DOHH2 (cell line): ENCODE results near the gene TTC27.

ENCODE experiments used
- H3F3A ChIP-seq: fragments of 200-600 bp; sonication (generic), shearing (Covaris generic); 2 replicates; pipeline ENCODE4 v1.6.0; 2016; ENCODE audit warnings: antibody characterized with exemption, mild to moderate bottlenecking; ENCODE audit not compliant: control insufficient read depth, insufficient read depth
- H3K27ac ChIP-seq: fragments of 200-600 bp; sonication (generic); 2 replicates; pipeline ENCODE4 v1.5.1; 2014; ENCODE audit warnings: low read depth, mild to moderate bottlenecking, low read length, moderate library complexity
- H3K27me3 ChIP-seq: fragments of 200-600 bp; sonication (generic); 2 replicates; pipeline ENCODE4 v1.6.1; 2014; ENCODE audit warnings: mild to moderate bottlenecking, low read length, mixed read lengths; ENCODE audit not compliant: control insufficient read depth
- H3K36me3 ChIP-seq: fragments of 200-600 bp; sonication (generic); 2 replicates; pipeline ENCODE4 v1.6.1; 2014; ENCODE audit warnings: mild to moderate bottlenecking, low read length, moderate library complexity, mixed read lengths; ENCODE audit not compliant: control insufficient read depth
- H3K4me1 ChIP-seq: fragments of 200-600 bp; sonication (generic); 2 replicates; pipeline ENCODE4 v1.6.1; 2014; ENCODE audit warnings: mild to moderate bottlenecking, low read length, mixed read lengths; ENCODE audit not compliant: control insufficient read depth
- H3K4me2 ChIP-seq: fragments of 200-600 bp; sonication (generic); 2 replicates; pipeline ENCODE4 v1.6.0; 2014; ENCODE audit warnings: mild to moderate bottlenecking, low read length, moderate library complexity
- H3K4me3 ChIP-seq: fragments of 200-600 bp; sonication (generic); 2 replicates; pipeline ENCODE4 v1.5.1; 2014; ENCODE audit warnings: mild to moderate bottlenecking, low read length, mixed read lengths
- H3K79me2 ChIP-seq: fragments of 200-600 bp; sonication (generic); 2 replicates; pipeline ENCODE4 v1.6.1; 2014; ENCODE audit warnings: mild to moderate bottlenecking, low read length, mixed read lengths; ENCODE audit not compliant: control insufficient read depth
- H3K9me2 ChIP-seq: fragments of 200-600 bp; sonication (generic); replicated peaks from 2 replicates; pipeline ENCODE4 v1.6.1; 2014; ENCODE audit warnings: mild to moderate bottlenecking, low read length, mixed read lengths; ENCODE audit not compliant: control insufficient read depth
- H3K9me3 ChIP-seq: fragments of 200-600 bp; sonication (generic); 2 replicates; pipeline ENCODE4 v1.6.1; 2014; ENCODE audit warnings: antibody characterized with exemption, low read length, mixed read lengths; ENCODE audit not compliant: control insufficient read depth, insufficient read depth
- H4K20me1 ChIP-seq: fragments of 200-600 bp; sonication (generic); 2 replicates; pipeline ENCODE4 v1.6.0; 2014; ENCODE audit warnings: low read depth, mild to moderate bottlenecking, antibody characterized with exemption, low read length, moderate library complexity; ENCODE audit not compliant: control insufficient read depth, insufficient read depth
- CTCF ChIP-seq: fragments of 200-600 bp; sonication (generic); IDR thresholded peaks from one replicate; pipeline ENCODE4 v1.5.1; 2014; ENCODE audit warnings: antibody characterized with exemption, mild to moderate bottlenecking, low read depth, low read length; ENCODE audit not compliant: poor library complexity, severe bottlenecking
- EZH2phosphoT487 ChIP-seq: fragments of 200-600 bp; sonication (generic); IDR thresholded peaks from 2 replicates; pipeline ENCODE4 v1.6.1; 2017; ENCODE audit warnings: borderline replicate concordance, mild to moderate bottlenecking, antibody characterized with exemption, low read length, moderate library complexity, mixed read lengths

The TTC27 gene

GRCh38 chr2:32715981-32716380 is 88.1 kb downstream of the TTC27 start:
- Histone ChIP-seq H3K4me1 (no peaks in the 10 kb centered on the region), H3K27me3 (no peaks in the 10 kb centered on the region), H3K79me2 (no peaks in the 10 kb centered on the region), H3K9me2 (no peaks in the 10 kb centered on the region), H3K27ac (no peak overlapping the region), H3K4me2 (no peak overlapping the region), H4K20me1 (no peaks in the 10 kb centered on the region), H3F3A (no peaks in the 10 kb centered on the region), H3K9me3 (no peaks in the 10 kb centered on the region), H3K4me3 (no peak overlapping the region), H3K36me3 (0 out of 2 replicates have a peak, but pooled peaks cover 4% of the 10 kb centered on the region)
- no peak for TF ChIP-seq EZH2phosphoT487
- no peak for TF ChIP-seq CTCF

GRCh38 chr2:32716598-32716997 is 88.7 kb downstream of the TTC27 start:
- no peak overlapping the region for H3K4me3 ChIP-seq
- H4K20me1 ChIP-seq, result no peaks in the 10 kb centered on the region
- H3K79me2 ChIP-seq, result no peaks in the 10 kb centered on the region
- H3F3A ChIP-seq, result no peaks in the 10 kb centered on the region
- no peaks in the 10 kb centered on the region for H3K4me1 ChIP-seq
- no peak overlapping the region for H3K27ac ChIP-seq
- no peaks in the 10 kb centered on the region for H3K9me3 ChIP-seq
- no peak for TF ChIP-seq CTCF
- TF ChIP-seq EZH2phosphoT487, result no peak
- H3K4me2 ChIP-seq, result no peak overlapping the region
- H3K36me3 ChIP-seq, result 0 out of 2 replicates have a peak, but pooled peaks cover 4% of the 10 kb centered on the region
- no peaks in the 10 kb centered on the region for H3K9me2 ChIP-seq
- H3K27me3 ChIP-seq, result no peaks in the 10 kb centered on the region

GRCh38 chr2:32718752-32719151 is 90.9 kb downstream of the TTC27 start:
- H3K27me3 ChIP-seq, result no peaks in the 10 kb centered on the region
- H3K9me3 ChIP-seq, result no peaks in the 10 kb centered on the region
- no peak overlapping the region for H3K4me3 ChIP-seq
- H3K36me3 ChIP-seq, result peaks cover 13% of the 10 kb centered on the region
- TF ChIP-seq EZH2phosphoT487 (no peak), CTCF (no peak)
- H3K4me1 ChIP-seq, result 0 out of 2 replicates have a peak, but pooled peaks cover 3% of the 10 kb centered on the region
- H4K20me1 ChIP-seq, result no peaks in the 10 kb centered on the region
- H3F3A ChIP-seq, result no peaks in the 10 kb centered on the region
- H3K4me2 ChIP-seq, result no peak overlapping the region
- no peak overlapping the region for H3K27ac ChIP-seq
- no peaks in the 10 kb centered on the region for H3K79me2 ChIP-seq
- H3K9me2 ChIP-seq, result no peaks in the 10 kb centered on the region
